Memory B cell (primary cell): ENCODE measurements around the gene LDLRAD3.

Experiments used
- ATAC-seq: fragments of 150-1000 bp; cut with Tn5 transposase; 2 replicates; pipeline ENCODE4 v1.10.0; 2021; ENCODE audit warnings: low read depth, mild to moderate bottlenecking, moderate library complexity
- DNase-seq, 2 donors: peaks; one replicate each; pipeline ENCODE4 v3.0.0; 2022; ENCODE audit warnings: low spot score in 2 of 2
- H3K27ac Mint-ChIP-seq: one replicate; pipeline ENCODE4 v1.8.0; 2022; ENCODE audit warnings: mild to moderate bottlenecking, moderate library complexity, mixed read lengths
- H3K27me3 Mint-ChIP-seq: one replicate; pipeline ENCODE4 v1.8.0; 2022; ENCODE audit warnings: mixed read lengths
- H3K36me3 Mint-ChIP-seq: one replicate; pipeline ENCODE4 v1.8.0; 2022; ENCODE audit warnings: mild to moderate bottlenecking, mixed read lengths
- H3K4me1 Mint-ChIP-seq: one replicate; pipeline ENCODE4 v1.8.0; 2022; ENCODE audit warnings: mixed read lengths
- H3K4me3 Mint-ChIP-seq: one replicate; pipeline ENCODE4 v1.8.0; 2022; ENCODE audit warnings: mild to moderate bottlenecking, moderate library complexity, mixed read lengths
- H3K9me3 Mint-ChIP-seq: one replicate; pipeline ENCODE4 v1.8.0; 2022; ENCODE audit warnings: mixed read lengths

The LDLRAD3 gene

GRCh38 chr11:36243641-36244040, 299.8 kb downstream of the LDLRAD3 start:
- DNase-seq: no peak
- no peaks in the 10 kb centered on the region for H3K4me1 Mint-ChIP-seq
- H3K9me3 Mint-ChIP-seq: peaks cover 1% of the 10 kb centered on the region
- H3K27me3 Mint-ChIP-seq: peaks cover 8% of the 10 kb centered on the region
- no peak overlapping the region for H3K27ac Mint-ChIP-seq
- no peak overlapping the region for H3K4me3 Mint-ChIP-seq
- no peak for ATAC-seq
- no peaks in the 10 kb centered on the region for H3K36me3 Mint-ChIP-seq

GRCh38 chr11:36247493-36247892, 303.6 kb downstream of the LDLRAD3 start:
- no peak for ATAC-seq
- Mint-ChIP-seq H3K27ac (no peak overlapping the region), H3K9me3 (peaks cover 1% of the 10 kb centered on the region), H3K27me3 (peaks cover 10% of the 10 kb centered on the region), H3K4me1 (no peaks in the 10 kb centered on the region), H3K4me3 (no peak overlapping the region), H3K36me3 (no peaks in the 10 kb centered on the region)
- no peak for DNase-seq

- peaks cover 9% of the 10 kb centered on the region for H3K27me3 Mint-ChIP-seq
- ATAC-seq: no peak
- H3K27ac Mint-ChIP-seq: no peak overlapping the region
These were observed 304.6 kb downstream of the LDLRAD3 start for GRCh38 chr11:36248436-36248835.

GRCh38 chr11:36249246-36249645, 305.4 kb downstream of the LDLRAD3 start:
- Mint-ChIP-seq H3K4me3 (no peak overlapping the region), H3K27me3 (peaks cover 9% of the 10 kb centered on the region), H3K4me1 (no peaks in the 10 kb centered on the region), H3K9me3 (peaks cover 1% of the 10 kb centered on the region), H3K27ac (no peak overlapping the region), H3K36me3 (no peaks in the 10 kb centered on the region)
- ATAC-seq: no peak
- no peak for DNase-seq

More at GRCh38 chr11:36248436-36248835, 304.6 kb downstream of the LDLRAD3 start:
- DNase-seq: no peak
- H3K4me1 Mint-ChIP-seq: no peaks in the 10 kb centered on the region
- peaks cover 1% of the 10 kb centered on the region for H3K9me3 Mint-ChIP-seq
- no peak overlapping the region for H3K4me3 Mint-ChIP-seq
- H3K36me3 Mint-ChIP-seq: no peaks in the 10 kb centered on the region

GRCh38 chr11:36251823-36252222, 308.0 kb downstream of the LDLRAD3 start:
- no peak overlapping the region for H3K27ac Mint-ChIP-seq
- no peak for DNase-seq
- H3K9me3 Mint-ChIP-seq: peaks cover 1% of the 10 kb centered on the region
- ATAC-seq: no peak
- no peak overlapping the region for H3K4me3 Mint-ChIP-seq
- no peaks in the 10 kb centered on the region for H3K4me1 Mint-ChIP-seq
- H3K27me3 Mint-ChIP-seq: peaks cover 11% of the 10 kb centered on the region
- no peaks in the 10 kb centered on the region for H3K36me3 Mint-ChIP-seq

GRCh38 chr11:36253238-36253637, 309.4 kb downstream of the LDLRAD3 start:
- Mint-ChIP-seq H3K27ac (no peak overlapping the region), H3K27me3 (peaks cover 14% of the 10 kb centered on the region), H3K4me1 (no peaks in the 10 kb centered on the region), H3K36me3 (no peaks in the 10 kb centered on the region), H3K4me3 (no peak overlapping the region), H3K9me3 (no peaks in the 10 kb centered on the region)
- ATAC-seq (no peak), DNase-seq (no peak)

GRCh38 chr11:36254713-36255112, 310.9 kb downstream of the LDLRAD3 start:
- H3K4me3 Mint-ChIP-seq: no peak overlapping the region
- DNase-seq (no peak), ATAC-seq (no peak)
- no peak overlapping the region for H3K27ac Mint-ChIP-seq
- no peaks in the 10 kb centered on the region for H3K9me3 Mint-ChIP-seq
- peaks cover 19% of the 10 kb centered on the region for H3K27me3 Mint-ChIP-seq
- H3K36me3 Mint-ChIP-seq: no peaks in the 10 kb centered on the region
- no peaks in the 10 kb centered on the region for H3K4me1 Mint-ChIP-seq

GRCh38 chr11:36257351-36257750, 313.5 kb downstream of the LDLRAD3 start:
- no peak for DNase-seq

GRCh38 chr11:36258730-36259360, 315.0 kb downstream of the LDLRAD3 start:
- peaks cover 19% of the 10 kb centered on the region for H3K27me3 Mint-ChIP-seq
- H3K9me3 Mint-ChIP-seq: no peaks in the 10 kb centered on the region
- ATAC-seq (no peak), DNase-seq (no peak)
- H3K27ac Mint-ChIP-seq: no peak overlapping the region
- H3K4me1 Mint-ChIP-seq: no peaks in the 10 kb centered on the region
- H3K36me3 Mint-ChIP-seq: no peaks in the 10 kb centered on the region
- no peak overlapping the region for H3K4me3 Mint-ChIP-seq

More at GRCh38 chr11:36257351-36257750, 313.5 kb downstream of the LDLRAD3 start:
- H3K4me1 Mint-ChIP-seq: no peaks in the 10 kb centered on the region
- H3K4me3 Mint-ChIP-seq: no peak overlapping the region
- ATAC-seq: no peak
- no peaks in the 10 kb centered on the region for H3K36me3 Mint-ChIP-seq
- H3K9me3 Mint-ChIP-seq: no peaks in the 10 kb centered on the region
- no peak overlapping the region for H3K27ac Mint-ChIP-seq
- H3K27me3 Mint-ChIP-seq: peaks cover 17% of the 10 kb centered on the region

GRCh38 chr11:36261094-36261493, 317.2 kb downstream of the LDLRAD3 start:
- Mint-ChIP-seq H3K9me3 (no peaks in the 10 kb centered on the region), H3K27me3 (peaks cover 19% of the 10 kb centered on the region), H3K27ac (no peak overlapping the region), H3K4me1 (no peaks in the 10 kb centered on the region), H3K4me3 (no peak overlapping the region), H3K36me3 (no peaks in the 10 kb centered on the region)
- DNase-seq (no peak), ATAC-seq (no peak)

GRCh38 chr11:36264011-36264972, 320.4 kb downstream of the LDLRAD3 start:
- no peaks in the 10 kb centered on the region for H3K9me3 Mint-ChIP-seq
- no peak overlapping the region for H3K27ac Mint-ChIP-seq
- DNase-seq (no peak), ATAC-seq (no peak)
- no peaks in the 10 kb centered on the region for H3K4me1 Mint-ChIP-seq
- no peak overlapping the region for H3K4me3 Mint-ChIP-seq
- H3K27me3 Mint-ChIP-seq: peaks cover 6% of the 10 kb centered on the region
- H3K36me3 Mint-ChIP-seq: no peaks in the 10 kb centered on the region

- ATAC-seq (no peak), DNase-seq (no peak)
- peaks cover 6% of the 10 kb centered on the region for H3K27me3 Mint-ChIP-seq
- no peak overlapping the region for H3K4me3 Mint-ChIP-seq
- no peak overlapping the region for H3K27ac Mint-ChIP-seq
- peaks cover 6% of the 10 kb centered on the region for H3K36me3 Mint-ChIP-seq
- H3K9me3 Mint-ChIP-seq: no peaks in the 10 kb centered on the region
- no peaks in the 10 kb centered on the region for H3K4me1 Mint-ChIP-seq
These were observed 321.1 kb downstream of the LDLRAD3 start for GRCh38 chr11:36264973-36265344.

- peaks cover 6% of the 10 kb centered on the region for H3K27me3 Mint-ChIP-seq
- DNase-seq: peak; percentile 44 to 57
- no peaks in the 10 kb centered on the region for H3K4me1 Mint-ChIP-seq
- H3K36me3 Mint-ChIP-seq: peaks cover 10% of the 10 kb centered on the region
- no peak overlapping the region for H3K4me3 Mint-ChIP-seq
- H3K9me3 Mint-ChIP-seq: no peaks in the 10 kb centered on the region
- no peak overlapping the region for H3K27ac Mint-ChIP-seq
- ATAC-seq: peak; percentile 71
These were observed 322.1 kb downstream of the LDLRAD3 start for GRCh38 chr11:36265793-36266628.

- no peaks in the 10 kb centered on the region for H3K4me1 Mint-ChIP-seq
- no peak overlapping the region for H3K4me3 Mint-ChIP-seq
- peaks cover 2% of the 10 kb centered on the region for H3K27me3 Mint-ChIP-seq
- ATAC-seq (no peak), DNase-seq (no peak)
- H3K9me3 Mint-ChIP-seq: no peaks in the 10 kb centered on the region
- peaks cover 18% of the 10 kb centered on the region for H3K36me3 Mint-ChIP-seq
- no peak overlapping the region for H3K27ac Mint-ChIP-seq
These were observed 322.9 kb downstream of the LDLRAD3 start for GRCh38 chr11:36266767-36267166.
